ENCODE results near the gene NCOA7. TPM values are rescaled to one million over a fixed set of nuclear protein-coding genes. Genes with fewer than 3 reads are reported as not detected.

Gene NCOA7
- total and polyA plus RNA-seq, 10 of the 15 experiments (the other 5 are each of a cell fraction or from before 2014, with no cell fraction given) = 18.9 to 50.3 (median 34.2) TPM

GRCh38 chr6:125970760-125971159 is 180.0 kb downstream of the NCOA7 start:
- Histone ChIP-seq H3K9ac (ENCODE audit: control insufficient read depth, insufficient read depth, low read length) (no peak overlapping the region), H3K36me3 (ENCODE audit: control insufficient read depth in 2 of 2, insufficient read depth in 2 of 2, low read length in 1 of 2) (peaks cover 0 to under 1% of the 10 kb centered on the region in 2 experiments; a peak in 2 of 4 replicates), H4K20me1 (ENCODE audit: control insufficient read depth, insufficient read depth) (no peaks in the 10 kb centered on the region), H3K27me3 (replicated peaks in 1 of 2; ENCODE audit: control insufficient read depth in 2 of 2, insufficient read depth in 2 of 2, low read length in 1 of 2) (no peaks in the 10 kb centered on the region), H2AFZ (ENCODE audit: control insufficient read depth, low read depth, low read length) (no peak overlapping the region), H3K4me2 (ENCODE audit: control insufficient read depth, insufficient read depth) (no peak overlapping the region), H3K4me3 (no peak overlapping the region), H3K79me2 (ENCODE audit: control insufficient read depth, insufficient read depth, low read length) (no peaks in the 10 kb centered on the region), H3K9me3 (replicated peaks; ENCODE audit: control insufficient read depth, insufficient read depth, low read length) (no peaks in the 10 kb centered on the region), H3K27ac (ENCODE audit: control insufficient read depth, insufficient read depth) (no peak overlapping the region), H3K4me1 (ENCODE audit: control insufficient read depth, insufficient read depth, low read length) (no peaks in the 10 kb centered on the region)
- ChIA-PET RAD21 (ENCODE audit: unreplicated experiment) (interaction anchor here (0.6 to 2.7 kb wide), 9 partner anchors 14 to 1147 kb away, joined by 3 to 14 read pairs (median 4); partner anchors contain the start of genes HINT3, NCOA7 and TRMT11), SMC1A (ENCODE audit: uncharacterized antibody, unreplicated experiment) (interaction anchor here (1.1 to 3.5 kb wide), 16 partner anchors 9 to 657 kb away, joined by 3 to 19 read pairs (median 4); partner anchors contain the start of genes HINT3, NCOA7 and TRMT11), CTCF (interaction anchor here (0.6 to 8.2 kb wide), 11 partner anchors 10 to 217 kb away, joined by 3 to 183 read pairs (median 4); partner anchors contain the start of gene HINT3), POLR2A (interaction anchor here (0.7 to 1.5 kb wide), 3 partner anchors 9 to 180 kb away, joined by 3 to 5 read pairs (median 4); partner anchors contain the start of gene NCOA7)
- no peak for ATAC-seq
- TF ChIP-seq SREBF1 (IDR thresholded peaks at IDR 0.05; ENCODE audit: low read length) (no peak), POU2F2 (IDR thresholded peaks at IDR 0.05; ENCODE audit: borderline replicate concordance, low read depth, low read length) (no peak), MTA3 (IDR thresholded peaks at IDR 0.05; ENCODE audit: borderline replicate concordance, low read length) (no peak), PKNOX1 (IDR thresholded peaks at IDR 0.05) (no peak), CEBPB (IDR thresholded peaks at IDR 0.05; ENCODE audit: borderline replicate concordance in 1 of 2, low read depth in 2 of 2, low read length in 2 of 2) (no peak), IRF4 (IDR thresholded peaks at IDR 0.05; ENCODE audit: low read depth, low read length) (no peak), CTCF (IDR thresholded peaks at IDR 0.05 in 2 of 3, conservative IDR thresholded peaks at IDR 0.05 in 1 of 3; ENCODE audit: control insufficient read depth in 2 of 3, extremely low read depth in 1 of 3, insufficient read depth in 1 of 3, low read depth in 3 of 3, low read length in 3 of 3) (no peak), SREBF2 (IDR thresholded peaks at IDR 0.05; ENCODE audit: low read length) (no peak), NFXL1 (IDR thresholded peaks at IDR 0.05; ENCODE audit: borderline replicate concordance) (no peak), ZBTB11 (CRISPR knock-in tag; IDR thresholded peaks at IDR 0.05) (no peak), RB1 (IDR thresholded peaks at IDR 0.05; ENCODE audit: borderline replicate concordance) (no peak), RUNX3 (IDR thresholded peaks at IDR 0.05; ENCODE audit: low read length) (no peak), MXI1 (IDR thresholded peaks at IDR 0.05; ENCODE audit: low read depth, low read length) (no peak), NBN (IDR thresholded peaks at IDR 0.05) (no peak), ZNF384 (IDR thresholded peaks at IDR 0.05; ENCODE audit: borderline replicate concordance, low read depth, low read length) (no peak), CHD2 (IDR thresholded peaks at IDR 0.05; ENCODE audit: borderline replicate concordance, low read depth, low read length) (no peak), NFIC (IDR thresholded peaks at IDR 0.05; ENCODE audit: low read depth, low read length) (no peak), JUND (IDR thresholded peaks at IDR 0.05; ENCODE audit: low read depth, low read length) (no peak)
- BruUV-seq (replicated peaks) = no TSS peak
- FAIRE-seq = no peak
- in situ Hi-C loops (cut with MboI) = loop anchor here (5.0 kb wide), 1 partner anchor 658 kb away; no protein-coding TSS in a partner anchor
- whole genome bisulfite sequencing (ENCODE audit: insufficient coverage, insufficient replicate concordance, low lambda C conversion rate, missing lambda C conversion rate) = 0% methylated on average over 2 of the region's 2 CpGs
- no peak for DNase-seq (ENCODE audit: low read depth, low spot score)
- intact Hi-C loops (cut with micrococcal nuclease; ENCODE audit: unreplicated experiment) = no loop called here

All from GM12878 (cell line).